ENCODE data around the gene CALN1.

Gene CALN1

GRCh38 chr7:71842381-71842780 is 569.8 kb downstream of the CALN1 start:
- TF ChIP-seq TAF1 (IDR thresholded peaks at IDR 0.05; ENCODE audit: borderline replicate concordance, insufficient read depth, low read length) (no peak), POLR2AphosphoS5 (IDR thresholded peaks at IDR 0.05; ENCODE audit: low read depth, low read length) (no peak), SIN3A (IDR thresholded peaks at IDR 0.05; ENCODE audit: borderline replicate concordance, insufficient read depth, low read length) (no peak), FOXP2 (optimal IDR thresholded peaks at IDR 0.05; ENCODE audit: borderline replicate concordance, extremely low read depth, extremely low read length, insufficient read depth) (no peak)
- TF ChIP-seq, protein P1, sequence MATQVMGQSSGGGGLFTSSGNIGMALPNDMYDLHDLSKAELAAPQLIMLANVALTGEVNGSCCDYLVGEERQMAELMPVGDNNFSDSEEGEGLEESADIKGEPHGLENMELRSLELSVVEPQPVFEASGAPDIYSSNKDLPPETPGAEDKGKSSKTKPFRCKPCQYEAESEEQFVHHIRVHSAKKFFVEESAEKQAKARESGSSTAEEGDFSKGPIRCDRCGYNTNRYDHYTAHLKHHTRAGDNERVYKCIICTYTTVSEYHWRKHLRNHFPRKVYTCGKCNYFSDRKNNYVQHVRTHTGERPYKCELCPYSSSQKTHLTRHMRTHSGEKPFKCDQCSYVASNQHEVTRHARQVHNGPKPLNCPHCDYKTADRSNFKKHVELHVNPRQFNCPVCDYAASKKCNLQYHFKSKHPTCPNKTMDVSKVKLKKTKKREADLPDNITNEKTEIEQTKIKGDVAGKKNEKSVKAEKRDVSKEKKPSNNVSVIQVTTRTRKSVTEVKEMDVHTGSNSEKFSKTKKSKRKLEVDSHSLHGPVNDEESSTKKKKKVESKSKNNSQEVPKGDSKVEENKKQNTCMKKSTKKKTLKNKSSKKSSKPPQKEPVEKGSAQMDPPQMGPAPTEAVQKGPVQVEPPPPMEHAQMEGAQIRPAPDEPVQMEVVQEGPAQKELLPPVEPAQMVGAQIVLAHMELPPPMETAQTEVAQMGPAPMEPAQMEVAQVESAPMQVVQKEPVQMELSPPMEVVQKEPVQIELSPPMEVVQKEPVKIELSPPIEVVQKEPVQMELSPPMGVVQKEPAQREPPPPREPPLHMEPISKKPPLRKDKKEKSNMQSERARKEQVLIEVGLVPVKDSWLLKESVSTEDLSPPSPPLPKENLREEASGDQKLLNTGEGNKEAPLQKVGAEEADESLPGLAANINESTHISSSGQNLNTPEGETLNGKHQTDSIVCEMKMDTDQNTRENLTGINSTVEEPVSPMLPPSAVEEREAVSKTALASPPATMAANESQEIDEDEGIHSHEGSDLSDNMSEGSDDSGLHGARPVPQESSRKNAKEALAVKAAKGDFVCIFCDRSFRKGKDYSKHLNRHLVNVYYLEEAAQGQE (IDR thresholded peaks at IDR 0.05; ENCODE audit: insufficient read depth in 1 of 2, low read depth in 2 of 2, low read length in 2 of 2): no peak

- TF ChIP-seq TAF1 (IDR thresholded peaks at IDR 0.05; ENCODE audit: borderline replicate concordance, insufficient read depth, low read length): no peak
- no peak for TF ChIP-seq FOXP2 (optimal IDR thresholded peaks at IDR 0.05; ENCODE audit: borderline replicate concordance, extremely low read depth, extremely low read length, insufficient read depth)
These were observed 577.1 kb downstream of the CALN1 start for GRCh38 chr7:71835056-71835455.

GRCh38 chr7:71829515-71829914 is 582.6 kb downstream of the CALN1 start:
- TF ChIP-seq TAF1 (IDR thresholded peaks at IDR 0.05; ENCODE audit: borderline replicate concordance, insufficient read depth, low read length) (no peak), POLR2AphosphoS5 (IDR thresholded peaks at IDR 0.05; ENCODE audit: low read depth, low read length) (no peak), FOXP2 (optimal IDR thresholded peaks at IDR 0.05; ENCODE audit: borderline replicate concordance, extremely low read depth, extremely low read length, insufficient read depth) (no peak), SIN3A (IDR thresholded peaks at IDR 0.05; ENCODE audit: borderline replicate concordance, insufficient read depth, low read length) (no peak)
- TF ChIP-seq, protein P1 (IDR thresholded peaks at IDR 0.05; ENCODE audit: insufficient read depth in 1 of 2, low read depth in 2 of 2, low read length in 2 of 2): no peak

- TF ChIP-seq POLR2AphosphoS5 (IDR thresholded peaks at IDR 0.05; ENCODE audit: low read depth, low read length) (no peak), FOXP2 (optimal IDR thresholded peaks at IDR 0.05; ENCODE audit: borderline replicate concordance, extremely low read depth, extremely low read length, insufficient read depth) (no peak), TAF1 (IDR thresholded peaks at IDR 0.05; ENCODE audit: borderline replicate concordance, insufficient read depth, low read length) (no peak), SIN3A (IDR thresholded peaks at IDR 0.05; ENCODE audit: borderline replicate concordance, insufficient read depth, low read length) (no peak)
- TF ChIP-seq, protein P1 (IDR thresholded peaks at IDR 0.05; ENCODE audit: insufficient read depth in 1 of 2, low read depth in 2 of 2, low read length in 2 of 2): no peak
These were observed 583.8 kb downstream of the CALN1 start for GRCh38 chr7:71828361-71828760.

- TF ChIP-seq, protein P1 (IDR thresholded peaks at IDR 0.05; ENCODE audit: insufficient read depth in 1 of 2, low read depth in 2 of 2, low read length in 2 of 2): no peak
- no peak for TF ChIP-seq FOXP2 (optimal IDR thresholded peaks at IDR 0.05; ENCODE audit: borderline replicate concordance, extremely low read depth, extremely low read length, insufficient read depth)
These were observed 586.0 kb downstream of the CALN1 start for GRCh38 chr7:71826141-71826540.
